ENCODE measurements around the gene CCDC71.

CCDC71 gene

DNA sequence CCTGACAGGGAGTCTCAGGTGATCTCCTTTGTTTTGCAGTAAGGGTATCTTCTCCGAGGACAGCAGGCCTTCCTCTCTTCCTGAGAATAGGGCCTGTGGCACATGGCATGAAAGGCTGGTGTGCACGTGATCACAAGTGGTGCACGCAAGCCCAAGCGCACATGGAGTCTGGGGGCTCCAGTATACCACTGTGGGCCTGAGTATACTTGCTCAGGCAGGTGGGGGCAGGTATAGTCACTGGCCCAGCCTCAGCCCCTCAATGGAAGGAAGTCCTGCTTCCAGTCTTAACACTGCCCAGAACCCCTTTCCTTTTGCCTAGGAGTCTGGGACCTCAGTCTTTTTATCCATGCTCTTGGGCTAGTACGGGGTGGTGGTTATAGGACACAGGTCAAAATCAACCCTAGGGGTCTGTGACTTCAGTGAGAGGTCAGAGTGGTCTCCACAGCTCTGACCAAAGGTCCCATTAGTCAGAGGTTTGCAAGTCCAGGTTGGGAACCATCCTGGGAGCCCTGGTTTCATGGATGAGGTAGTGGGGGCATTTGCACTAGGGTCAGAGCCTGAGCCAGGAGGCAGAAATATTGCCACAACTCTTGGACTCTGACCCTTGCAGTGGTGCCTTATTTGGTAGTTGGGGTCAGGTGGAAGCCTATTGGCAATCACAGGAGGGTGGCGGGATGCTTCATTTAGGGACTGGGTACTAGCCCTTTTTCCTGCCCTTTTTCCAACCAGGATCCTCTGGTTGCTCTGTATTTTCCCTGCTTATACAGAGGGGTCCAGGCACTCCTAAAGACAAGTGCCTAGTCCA lies 823 bp upstream of the CCDC71 start:
- no peak for DNase-seq

DNA sequence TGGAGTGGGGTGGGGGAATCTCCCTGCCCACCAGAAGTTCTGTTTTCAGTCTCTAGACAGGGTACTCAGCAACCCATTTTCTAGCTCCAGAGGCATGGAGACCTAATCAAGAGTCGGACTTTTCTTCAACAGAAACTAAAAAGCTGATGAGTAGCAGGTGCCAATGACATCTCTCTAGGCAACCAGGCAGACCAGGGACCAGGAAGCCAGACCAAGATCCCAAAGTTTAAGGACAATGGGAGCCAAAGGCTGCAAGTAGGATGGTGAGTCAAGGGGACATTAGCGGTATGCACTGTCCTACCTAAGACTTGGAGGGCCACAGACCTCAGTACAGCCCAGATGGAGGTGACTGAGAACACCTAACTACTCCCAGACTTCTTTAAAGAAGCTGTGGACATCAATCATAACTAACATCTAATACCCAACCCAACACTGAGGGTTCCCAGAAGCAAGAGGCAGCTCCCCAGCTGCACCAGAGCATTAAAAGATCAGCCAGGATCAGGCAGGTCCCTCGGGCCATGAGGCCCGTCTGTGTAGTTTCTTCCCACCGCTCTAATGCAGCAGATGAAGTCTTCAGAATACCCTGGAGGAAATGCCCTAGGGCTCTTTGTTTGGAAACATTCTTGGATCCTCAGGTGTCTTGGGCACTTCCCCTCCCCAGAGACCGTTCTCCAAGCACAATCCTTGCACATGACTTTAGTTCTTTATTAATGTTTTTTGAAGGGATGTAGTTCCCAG lies 979 bp downstream of the CCDC71 start:
- no peak for DNase-seq

- DNase-seq = no peak
Measured at GRCh38 chr3:49163609-49164008, 2.5 kb downstream of the CCDC71 start.

GRCh38 chr3:49162751-49163419 lies 3.2 kb downstream of the CCDC71 start:
- no peak for DNase-seq

DNA sequence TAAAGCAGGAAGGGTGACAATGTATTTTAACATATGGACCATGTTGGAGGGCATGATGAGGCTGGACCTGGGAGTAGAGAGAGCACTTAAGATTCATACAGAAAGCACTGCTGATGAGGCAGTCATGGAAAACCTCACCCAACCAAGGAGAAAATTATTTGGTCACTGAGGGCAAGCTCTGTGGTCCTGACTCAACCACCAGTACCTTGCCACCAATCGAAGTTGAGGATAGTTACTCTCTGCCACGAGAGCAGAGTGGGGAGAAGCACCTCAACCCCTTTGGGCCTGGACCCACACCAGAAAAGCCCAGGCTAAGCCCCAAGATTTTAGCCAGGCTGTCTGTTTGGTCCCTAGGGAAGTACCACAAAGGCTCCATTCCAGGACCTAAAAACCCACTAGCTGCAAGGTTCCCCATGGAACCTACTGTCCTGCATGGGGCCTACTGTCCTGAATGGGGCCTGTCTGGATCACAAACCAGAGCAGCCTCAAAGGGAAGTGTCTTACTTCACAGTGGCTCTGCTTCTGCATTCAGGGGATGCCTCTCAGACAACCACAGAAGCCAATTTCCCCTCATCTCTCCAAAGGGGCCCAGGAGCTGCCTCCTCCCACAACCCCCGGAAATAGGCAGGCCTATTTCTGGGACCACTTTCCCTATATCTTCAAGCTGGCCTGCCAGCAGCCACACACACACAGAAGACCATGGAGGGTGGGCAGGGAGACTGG lies 4.2 kb downstream of the CCDC71 start:
- no peak for DNase-seq

DNA sequence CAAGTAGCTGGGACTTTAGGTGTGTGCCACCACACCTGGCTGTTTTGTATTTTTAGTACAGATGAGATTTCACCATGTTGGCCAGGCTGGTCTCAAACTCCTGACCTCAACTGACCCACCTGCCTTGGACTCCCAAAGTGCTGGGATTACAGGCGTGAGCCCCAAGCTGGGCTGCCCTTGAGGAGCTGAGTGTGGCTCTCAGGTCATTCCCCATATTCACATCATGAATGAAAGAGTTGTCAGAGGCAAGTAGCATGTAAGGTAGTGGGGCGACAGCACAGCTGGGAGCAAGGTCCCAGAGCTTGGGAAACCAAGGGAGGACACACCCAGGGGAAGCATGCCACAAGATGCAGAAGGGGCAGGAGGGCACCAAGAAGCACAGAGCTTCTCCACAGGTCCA lies 4.9 kb downstream of the CCDC71 start:
- DNase-seq = no peak

GRCh38 chr3:49158792-49159191 lies 7.3 kb downstream of the CCDC71 start:
- no peak for DNase-seq

DNA sequence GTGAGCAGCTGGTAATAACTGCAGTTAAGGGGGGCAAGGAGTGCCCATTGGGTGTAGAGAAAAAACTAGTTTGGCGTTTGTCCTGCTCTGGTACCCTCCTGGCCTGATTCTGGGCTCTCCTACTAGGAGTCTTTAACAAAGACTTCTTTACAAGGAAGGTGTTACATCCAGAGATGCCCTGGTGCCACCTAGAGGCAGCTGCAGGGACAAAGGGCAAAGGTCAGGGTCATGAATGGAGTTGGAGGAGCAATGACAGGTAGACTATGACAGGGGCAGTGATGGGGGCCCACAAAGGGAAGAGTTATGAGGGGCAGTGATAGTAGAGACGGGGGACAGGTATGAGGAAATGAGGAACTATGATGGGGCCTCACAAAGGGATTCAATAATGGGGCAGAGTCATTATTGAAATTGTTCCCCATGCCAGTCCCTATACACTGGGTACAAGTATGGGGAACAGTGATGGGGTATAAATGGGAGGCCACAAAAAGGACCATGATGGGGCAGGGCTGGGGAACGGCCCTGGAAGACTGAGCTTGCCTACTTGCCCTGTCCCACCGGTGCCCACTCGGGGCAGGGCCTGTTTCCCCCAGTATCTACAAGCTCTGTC lies 7.9 kb downstream of the CCDC71 start:
- DNase-seq = no peak

DNA sequence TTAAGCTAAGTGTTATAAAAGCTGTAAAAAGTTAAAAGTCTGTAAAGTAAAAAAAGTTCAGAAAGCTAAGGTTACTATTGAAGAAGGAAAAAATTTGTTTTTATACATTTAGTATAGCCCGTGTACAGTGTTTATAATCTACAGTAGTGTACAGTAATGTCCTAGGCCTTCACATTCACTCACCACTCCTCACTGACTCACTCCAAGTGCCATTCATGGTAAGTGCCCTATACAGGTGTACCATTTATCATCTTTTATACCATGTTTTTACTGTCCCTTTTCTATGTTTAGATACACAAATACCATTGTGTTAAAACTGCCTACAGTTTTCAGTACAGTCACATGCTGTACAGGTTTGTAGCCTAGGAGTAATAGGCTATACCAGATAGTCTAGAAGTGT lies 8.8 kb downstream of the CCDC71 start:
- no peak for DNase-seq

- no peak for DNase-seq
Measured at GRCh38 chr3:49153349-49153912, 12.7 kb downstream of the CCDC71 start.

GRCh38 chr3:49151610-49152009 lies 14.5 kb downstream of the CCDC71 start:
- DNase-seq = no peak

- DNase-seq = no peak
Measured at GRCh38 chr3:49148159-49148558, 18.0 kb downstream of the CCDC71 start.

DNA sequence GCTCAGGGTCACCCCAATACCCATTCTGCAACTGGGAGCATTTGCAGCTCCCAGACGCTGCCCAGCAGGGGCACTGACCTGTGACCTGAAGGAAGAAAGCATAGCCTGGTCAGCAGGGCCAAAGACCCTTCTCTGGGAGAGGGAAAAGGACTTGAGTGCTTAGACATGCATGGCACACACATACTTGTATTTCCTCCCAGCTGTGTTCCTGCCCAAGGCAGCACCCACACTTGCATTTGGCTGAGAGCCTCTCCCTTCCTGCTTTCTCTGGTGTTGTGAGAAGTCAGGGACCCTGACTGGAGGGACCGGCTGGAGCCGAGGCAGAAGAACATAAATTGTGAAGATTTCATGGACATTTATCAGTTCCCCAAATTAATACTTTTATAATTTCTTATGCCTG lies 26.1 kb downstream of the CCDC71 start:
- no peak for DNase-seq

DNA sequence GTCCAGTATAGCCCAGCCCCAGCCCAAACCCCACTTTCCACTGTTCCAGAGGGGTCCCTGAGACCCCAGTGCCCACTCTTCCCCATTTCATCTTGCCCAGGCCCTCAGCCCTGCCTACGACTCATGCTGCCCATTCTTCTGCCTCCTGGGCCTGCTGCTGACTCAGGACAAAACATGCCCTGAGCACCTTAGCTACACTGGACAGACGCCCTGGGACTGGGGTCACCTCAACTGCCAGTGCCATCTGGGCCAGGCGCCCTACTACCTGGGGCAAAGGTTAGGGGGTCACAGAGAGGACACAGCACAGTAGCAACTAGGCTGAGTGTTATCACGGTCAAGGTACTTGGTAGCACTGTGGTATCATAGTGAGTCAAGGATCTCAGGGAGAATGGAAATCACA lies 30.6 kb downstream of the CCDC71 start:
- DNase-seq = no peak

DNA sequence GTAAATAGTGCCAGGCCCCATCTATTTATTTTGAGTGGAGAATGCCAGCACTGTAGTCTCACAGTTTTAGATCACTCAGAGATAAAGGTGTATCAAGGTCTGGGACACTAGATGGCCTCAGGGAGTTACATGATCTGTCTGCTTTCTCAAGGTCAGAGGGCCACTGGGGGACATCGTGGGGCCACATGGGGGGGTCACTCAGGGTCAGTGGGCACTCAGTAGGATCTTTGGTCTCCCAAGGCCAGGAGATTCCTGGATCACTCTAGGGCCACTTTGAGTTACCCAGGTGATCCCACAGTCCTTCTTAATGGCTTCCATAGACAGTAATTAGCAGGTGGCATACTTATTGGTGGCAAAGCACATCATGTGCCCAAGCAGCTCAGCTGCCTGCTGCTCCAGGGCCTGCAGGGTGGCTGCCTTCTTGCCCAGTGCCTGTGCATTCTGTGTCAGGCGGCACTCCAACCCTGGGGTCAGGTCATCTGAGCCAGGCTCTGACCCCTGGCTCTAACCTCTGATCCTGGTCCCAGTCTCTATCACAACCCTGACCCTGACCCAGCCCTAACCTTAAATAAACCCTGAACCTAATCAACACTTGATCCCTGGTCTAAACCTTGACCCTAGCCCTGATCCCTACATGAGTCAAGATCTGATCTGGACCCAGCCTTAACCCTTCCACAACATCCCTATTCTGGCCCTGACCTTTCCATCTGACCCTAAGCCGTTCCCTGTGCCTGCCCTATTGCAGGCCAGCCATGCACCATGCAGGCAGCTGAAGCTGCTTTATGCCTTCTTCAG lies 31.5 kb downstream of the CCDC71 start:
- DNase-seq = no peak

DNA sequence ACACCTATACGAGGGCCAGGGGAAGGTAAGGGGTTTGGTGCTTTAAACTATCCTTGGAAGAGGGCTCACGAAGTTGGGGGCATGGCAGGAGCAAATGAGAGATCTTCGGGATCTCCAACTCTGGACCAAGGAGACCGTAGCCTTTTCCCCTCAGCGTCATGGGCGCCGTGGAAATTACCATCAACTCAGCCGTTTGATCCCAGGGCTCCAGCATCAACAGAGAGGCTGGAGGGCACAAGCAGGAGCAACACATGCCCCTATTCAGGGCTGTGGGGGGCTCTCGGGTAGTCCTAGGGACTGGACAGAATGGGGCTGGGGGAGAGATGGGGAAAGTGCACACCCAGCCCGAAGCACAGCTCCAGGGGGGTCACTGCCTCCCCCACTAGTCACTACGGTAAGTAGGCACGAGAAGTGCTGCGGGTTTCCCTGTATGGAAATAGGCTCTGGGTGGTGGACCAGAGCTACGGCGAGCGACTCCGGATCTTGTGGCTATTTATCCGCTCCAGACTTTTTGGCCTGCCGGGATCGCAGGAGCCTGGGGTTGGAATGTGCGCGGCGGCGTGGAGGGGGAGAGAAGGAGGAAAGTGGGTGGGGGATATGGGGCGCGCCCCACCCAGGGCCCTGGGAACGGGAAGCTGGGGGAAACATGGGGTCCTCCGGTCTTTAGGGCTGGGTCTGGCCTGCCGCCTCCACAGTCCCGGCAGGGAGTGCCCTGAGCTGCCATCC lies 32.7 kb downstream of the CCDC71 start:
- DNase-seq = peak; percentile 92

GRCh38 chr3:49132437-49133225 lies 33.5 kb downstream of the CCDC71 start, which contains the start of gene LAMB2:
Gene LAMB2, minus strand, starts transcription at chr3:49133050. Its CDS starts 183 bp downstream, at chr3:49132867.
- peak; percentile 78 for DNase-seq

DNA sequence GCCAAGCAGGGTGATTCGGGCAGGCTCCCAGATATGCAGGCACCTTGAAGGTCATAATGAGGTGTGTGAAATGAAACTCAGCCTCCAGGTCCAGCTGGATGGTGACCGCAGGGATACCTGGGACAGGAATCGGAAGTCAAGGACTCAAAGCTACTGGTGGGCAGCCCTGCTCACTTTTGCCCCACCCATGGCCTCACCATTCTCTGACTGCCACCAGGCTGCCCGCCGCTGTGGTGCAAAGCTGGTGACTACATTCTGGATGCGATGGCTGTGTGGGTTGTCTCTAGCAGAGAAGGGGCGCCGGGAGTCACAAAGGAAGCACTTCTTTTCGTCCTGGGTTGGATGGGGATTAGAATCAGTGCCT lies 34.1 kb downstream of the CCDC71 start:
- DNase-seq = no peak

DNA sequence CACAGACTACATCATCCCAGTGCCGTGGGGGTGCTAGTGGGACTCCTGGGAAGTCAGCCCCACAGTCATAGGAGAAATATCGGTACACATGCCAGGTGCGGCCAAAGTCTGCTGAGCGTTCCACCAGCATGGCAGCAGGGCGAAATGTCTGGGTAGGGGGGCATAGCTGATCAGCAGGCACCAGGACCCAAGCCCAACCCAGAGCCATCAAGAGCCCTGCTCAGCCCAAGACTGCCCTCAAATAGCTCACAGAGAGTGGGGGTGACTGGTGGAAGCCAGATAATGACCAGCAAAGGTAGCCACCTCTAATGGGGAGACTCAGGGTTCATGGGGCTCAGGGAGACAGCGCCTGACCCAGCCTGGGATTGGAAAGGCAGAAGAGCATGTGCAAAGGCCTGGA lies 34.6 kb downstream of the CCDC71 start:
- DNase-seq = no peak

- no peak for DNase-seq
Measured at GRCh38 chr3:49131040-49131439, 35.1 kb downstream of the CCDC71 start.
